ENCODE results near the gene IL1RAPL2.
"Not testable (repeated sequence)": the region's sequence is repeated elsewhere in the genome, so short reads cannot be mapped to it uniquely, and the experiment has no call there.

The IL1RAPL2 gene

GRCh38 chrX:105115596-105116320, 549.8 kb downstream of the IL1RAPL2 start:
- H3K4me3 ChIP-seq (ENCODE audit: low read length); H3K9ac ChIP-seq (ENCODE audit: low read depth, low read length); H3K36me3 ChIP-seq (ENCODE audit: insufficient read depth, low read length); H3K4me1 ChIP-seq (ENCODE audit: insufficient read depth, low read length); H3K27me3 ChIP-seq (ENCODE audit: insufficient read depth, low read length); H3K27ac ChIP-seq (ENCODE audit: low read depth, low read length); H3K9me3 ChIP-seq (ENCODE audit: insufficient read depth, low read depth, low read length): not testable (repeated sequence)
- 94% methylated on average over 35 of the region's 35 CpGs for WGBS

DNA sequence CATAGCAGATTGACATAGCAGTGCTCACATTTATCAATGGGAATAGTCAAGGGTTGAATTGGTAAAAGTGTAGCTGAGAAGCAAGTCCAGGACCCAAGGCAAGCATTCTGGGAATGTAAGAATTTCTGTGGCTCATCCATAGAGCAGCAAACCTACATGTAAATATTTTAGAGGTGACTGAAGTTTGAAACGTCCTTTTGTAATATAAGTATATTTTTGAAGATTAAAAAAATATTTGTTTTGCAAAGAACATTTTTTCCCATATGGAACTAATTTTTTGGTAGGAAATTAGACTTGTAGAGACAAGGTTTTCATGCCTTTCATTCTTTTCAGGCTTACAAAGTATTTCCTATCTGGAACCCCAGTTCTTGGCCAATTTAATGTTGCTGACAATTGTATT, 550.5 kb downstream of the IL1RAPL2 start:
- H3K4me1 ChIP-seq (ENCODE audit: insufficient read depth, low read length): no peaks in the 10 kb centered on the region
- no CpG with 5 or more reads among the region's 1 CpG for WGBS
- no peaks in the 10 kb centered on the region for H3K36me3 ChIP-seq (ENCODE audit: insufficient read depth, low read length)
- H3K27ac ChIP-seq (ENCODE audit: low read depth, low read length): no peak overlapping the region
- H3K4me3 ChIP-seq (ENCODE audit: low read length): no peak overlapping the region
- no peaks in the 10 kb centered on the region for H3K27me3 ChIP-seq (ENCODE audit: insufficient read depth, low read length)
- H3K9me3 ChIP-seq (ENCODE audit: insufficient read depth, low read depth, low read length): no peaks in the 10 kb centered on the region
- no peak overlapping the region for H3K9ac ChIP-seq (ENCODE audit: low read depth, low read length)

GRCh38 chrX:105117621-105118020, 551.6 kb downstream of the IL1RAPL2 start:
- Histone ChIP-seq H3K9ac (ENCODE audit: low read depth, low read length) (no peak overlapping the region), H3K9me3 (ENCODE audit: insufficient read depth, low read depth, low read length) (no peaks in the 10 kb centered on the region), H3K4me1 (ENCODE audit: insufficient read depth, low read length) (no peaks in the 10 kb centered on the region), H3K4me3 (ENCODE audit: low read length) (no peak overlapping the region), H3K27ac (ENCODE audit: low read depth, low read length) (no peak overlapping the region), H3K27me3 (ENCODE audit: insufficient read depth, low read length) (no peaks in the 10 kb centered on the region), H3K36me3 (ENCODE audit: insufficient read depth, low read length) (no peaks in the 10 kb centered on the region)
- 94% methylated on average over 1 of the region's 1 CpG for WGBS

DNA sequence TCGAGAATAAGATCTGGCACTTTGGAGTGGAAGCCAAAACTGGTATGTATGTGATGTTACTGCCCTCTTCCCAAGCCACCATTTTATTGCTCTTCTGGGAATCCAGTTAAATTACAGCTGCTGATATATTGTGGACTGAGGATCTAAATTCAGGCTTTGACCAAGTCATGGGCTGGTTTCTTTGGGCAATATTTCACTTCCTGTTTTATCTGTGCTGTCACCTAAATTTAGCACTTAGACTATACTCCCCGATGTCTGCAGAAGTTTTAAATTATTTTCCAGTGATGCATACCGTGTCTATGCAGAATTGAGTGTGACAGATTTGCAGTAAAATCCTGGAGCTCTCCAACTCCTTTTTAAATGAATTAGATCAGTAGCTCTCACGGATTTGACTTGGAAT, 554.5 kb downstream of the IL1RAPL2 start:
- 94% methylated on average over 3 of the region's 4 CpGs for WGBS
- H3K4me1 ChIP-seq (ENCODE audit: insufficient read depth, low read length): no peaks in the 10 kb centered on the region
- H3K9ac ChIP-seq (ENCODE audit: low read depth, low read length): no peak overlapping the region
- H3K4me3 ChIP-seq (ENCODE audit: low read length): no peak overlapping the region
- no peaks in the 10 kb centered on the region for H3K36me3 ChIP-seq (ENCODE audit: insufficient read depth, low read length)
- H3K9me3 ChIP-seq (ENCODE audit: insufficient read depth, low read depth, low read length): no peaks in the 10 kb centered on the region
- no peaks in the 10 kb centered on the region for H3K27me3 ChIP-seq (ENCODE audit: insufficient read depth, low read length)
- H3K27ac ChIP-seq (ENCODE audit: low read depth, low read length): no peak overlapping the region

DNA sequence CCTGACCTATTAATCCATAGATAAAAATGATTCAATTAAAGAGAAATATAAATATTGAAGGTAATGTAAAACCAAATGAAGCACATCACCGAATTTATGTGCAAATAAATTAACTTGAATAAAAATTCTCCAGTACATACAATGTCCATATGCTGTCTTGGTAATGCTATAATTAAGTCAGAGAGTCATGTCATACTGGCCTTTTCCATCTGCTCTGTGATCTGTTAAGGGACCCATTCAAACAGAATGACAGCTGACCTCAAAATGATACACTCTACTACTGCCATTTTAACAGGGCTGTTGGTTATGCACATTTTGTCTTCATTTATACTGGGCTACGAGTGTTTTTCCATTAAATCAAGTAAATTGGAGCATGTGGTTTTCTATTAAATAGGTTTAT, 555.2 kb downstream of the IL1RAPL2 start:
- Histone ChIP-seq H3K27me3 (ENCODE audit: insufficient read depth, low read length) (no peaks in the 10 kb centered on the region), H3K4me1 (ENCODE audit: insufficient read depth, low read length) (no peaks in the 10 kb centered on the region), H3K27ac (ENCODE audit: low read depth, low read length) (no peak overlapping the region), H3K36me3 (ENCODE audit: insufficient read depth, low read length) (no peaks in the 10 kb centered on the region), H3K4me3 (ENCODE audit: low read length) (no peak overlapping the region), H3K9me3 (ENCODE audit: insufficient read depth, low read depth, low read length) (no peaks in the 10 kb centered on the region), H3K9ac (ENCODE audit: low read depth, low read length) (no peak overlapping the region)
- whole genome bisulfite sequencing: no CpG with 5 or more reads among the region's 2 CpGs

- no peaks in the 10 kb centered on the region for H3K9me3 ChIP-seq (ENCODE audit: insufficient read depth, low read depth, low read length)
- no peaks in the 10 kb centered on the region for H3K4me1 ChIP-seq (ENCODE audit: insufficient read depth, low read length)
- H3K27ac ChIP-seq (ENCODE audit: low read depth, low read length): no peak overlapping the region
- H3K9ac ChIP-seq (ENCODE audit: low read depth, low read length): no peak overlapping the region
- no peak overlapping the region for H3K4me3 ChIP-seq (ENCODE audit: low read length)
- no peaks in the 10 kb centered on the region for H3K36me3 ChIP-seq (ENCODE audit: insufficient read depth, low read length)
- no peaks in the 10 kb centered on the region for H3K27me3 ChIP-seq (ENCODE audit: insufficient read depth, low read length)
Observed at GRCh38 chrX:105126201-105126600, 560.2 kb downstream of the IL1RAPL2 start.

DNA sequence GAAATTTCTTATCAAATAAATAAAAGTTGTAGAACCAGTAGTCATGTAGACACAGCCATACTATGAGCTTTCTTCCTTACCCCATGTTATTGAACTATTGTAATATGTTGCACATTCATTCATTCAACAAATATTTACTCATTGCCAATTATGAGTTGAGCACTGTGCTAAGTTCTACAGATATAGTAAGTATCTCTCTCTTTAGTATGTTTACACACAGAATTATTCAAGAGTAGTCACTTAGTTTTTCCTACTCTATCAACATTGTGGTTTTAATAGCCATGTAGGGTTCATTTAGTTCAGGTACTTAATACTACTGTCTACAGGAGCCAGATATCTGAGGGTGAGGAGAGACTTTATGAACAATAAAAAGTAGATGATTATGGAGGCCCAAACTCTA, 568.3 kb downstream of the IL1RAPL2 start:
- no peaks in the 10 kb centered on the region for H3K9me3 ChIP-seq (ENCODE audit: insufficient read depth, low read depth, low read length)
- no peaks in the 10 kb centered on the region for H3K4me1 ChIP-seq (ENCODE audit: insufficient read depth, low read length)
- H3K27ac ChIP-seq (ENCODE audit: low read depth, low read length): no peak overlapping the region
- H3K9ac ChIP-seq (ENCODE audit: low read depth, low read length): no peak overlapping the region
- no peaks in the 10 kb centered on the region for H3K27me3 ChIP-seq (ENCODE audit: insufficient read depth, low read length)
- H3K4me3 ChIP-seq (ENCODE audit: low read length): no peak overlapping the region
- no peaks in the 10 kb centered on the region for H3K36me3 ChIP-seq (ENCODE audit: insufficient read depth, low read length)

GRCh38 chrX:105136786-105137185, 570.8 kb downstream of the IL1RAPL2 start:
- H3K4me1 ChIP-seq (ENCODE audit: insufficient read depth, low read length): no peaks in the 10 kb centered on the region
- H3K27ac ChIP-seq (ENCODE audit: low read depth, low read length): no peak overlapping the region
- no peak overlapping the region for H3K4me3 ChIP-seq (ENCODE audit: low read length)

GRCh38 chrX:105150036-105150435, 584.0 kb downstream of the IL1RAPL2 start:
- H3K4me3 ChIP-seq (ENCODE audit: low read length): no peak overlapping the region
- H3K9ac ChIP-seq (ENCODE audit: low read depth, low read length): no peak overlapping the region
- no peak overlapping the region for H3K27ac ChIP-seq (ENCODE audit: low read depth, low read length)
- no peaks in the 10 kb centered on the region for H3K9me3 ChIP-seq (ENCODE audit: insufficient read depth, low read depth, low read length)
- no peaks in the 10 kb centered on the region for H3K27me3 ChIP-seq (ENCODE audit: insufficient read depth, low read length)
- 86% methylated on average over 1 of the region's 1 CpG for WGBS
- no peaks in the 10 kb centered on the region; the same call in 1 of the 2 replicates for H3K4me1 ChIP-seq (ENCODE audit: insufficient read depth, low read length)
- H3K36me3 ChIP-seq (ENCODE audit: insufficient read depth, low read length): no peaks in the 10 kb centered on the region

More at GRCh38 chrX:105136786-105137185, 570.8 kb downstream of the IL1RAPL2 start:
- H3K36me3 ChIP-seq (ENCODE audit: insufficient read depth, low read length): no peaks in the 10 kb centered on the region
- no peaks in the 10 kb centered on the region for H3K9me3 ChIP-seq (ENCODE audit: insufficient read depth, low read depth, low read length)
- no peaks in the 10 kb centered on the region for H3K27me3 ChIP-seq (ENCODE audit: insufficient read depth, low read length)
- no peak overlapping the region for H3K9ac ChIP-seq (ENCODE audit: low read depth, low read length)

GRCh38 chrX:105150557-105150956, 584.6 kb downstream of the IL1RAPL2 start:
- H3K27me3 ChIP-seq (ENCODE audit: insufficient read depth, low read length): no peaks in the 10 kb centered on the region
- H3K4me1 ChIP-seq (ENCODE audit: insufficient read depth, low read length): no peaks in the 10 kb centered on the region; the same call in 1 of the 2 replicates
- WGBS: 100% methylated on average over 1 of the region's 4 CpGs
- no peaks in the 10 kb centered on the region for H3K36me3 ChIP-seq (ENCODE audit: insufficient read depth, low read length)
- no peak overlapping the region for H3K9ac ChIP-seq (ENCODE audit: low read depth, low read length)
- no peak overlapping the region for H3K4me3 ChIP-seq (ENCODE audit: low read length)
- H3K9me3 ChIP-seq (ENCODE audit: insufficient read depth, low read depth, low read length): no peaks in the 10 kb centered on the region
- no peak overlapping the region for H3K27ac ChIP-seq (ENCODE audit: low read depth, low read length)

DNA sequence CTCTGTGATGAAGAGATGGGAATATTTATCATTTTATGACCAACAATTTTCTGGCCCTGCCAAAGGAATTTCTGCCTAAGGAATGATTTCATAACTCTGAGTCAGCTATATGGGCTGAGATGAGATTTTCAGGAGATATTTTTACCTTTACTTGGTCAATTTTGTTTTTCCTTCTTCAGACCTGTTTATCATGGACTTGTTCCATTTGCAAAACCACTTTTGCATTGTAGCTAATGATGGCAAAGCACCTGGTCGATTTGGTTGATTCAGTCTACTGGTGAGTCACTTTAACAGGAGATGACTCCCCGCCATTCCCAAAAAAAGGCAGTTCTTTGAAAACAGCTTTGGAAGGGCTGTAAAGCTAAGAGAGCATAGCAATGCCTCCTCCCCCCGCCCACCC, 601.2 kb downstream of the IL1RAPL2 start:
- H3K27me3 ChIP-seq (ENCODE audit: insufficient read depth, low read length): no peaks in the 10 kb centered on the region
- no peaks in the 10 kb centered on the region for H3K4me1 ChIP-seq (ENCODE audit: insufficient read depth, low read length)
- H3K36me3 ChIP-seq (ENCODE audit: insufficient read depth, low read length): no peaks in the 10 kb centered on the region
- H3K4me3 ChIP-seq (ENCODE audit: low read length): no peak overlapping the region
- 85% methylated on average over 2 of the region's 3 CpGs for WGBS
- no peak overlapping the region for H3K9ac ChIP-seq (ENCODE audit: low read depth, low read length)
- no peak overlapping the region for H3K27ac ChIP-seq (ENCODE audit: low read depth, low read length)
- H3K9me3 ChIP-seq (ENCODE audit: insufficient read depth, low read depth, low read length): no peaks in the 10 kb centered on the region

- 69% methylated on average over 2 of the region's 2 CpGs for WGBS
- Histone ChIP-seq H3K9me3 (ENCODE audit: insufficient read depth, low read depth, low read length) (no peaks in the 10 kb centered on the region), H3K27me3 (ENCODE audit: insufficient read depth, low read length) (no peaks in the 10 kb centered on the region), H3K27ac (ENCODE audit: low read depth, low read length) (no peak overlapping the region), H3K4me1 (ENCODE audit: insufficient read depth, low read length) (no peaks in the 10 kb centered on the region), H3K9ac (ENCODE audit: low read depth, low read length) (no peak overlapping the region), H3K36me3 (ENCODE audit: insufficient read depth, low read length) (no peaks in the 10 kb centered on the region), H3K4me3 (ENCODE audit: low read length) (no peak overlapping the region)
Observed at GRCh38 chrX:105168577-105168976, 602.6 kb downstream of the IL1RAPL2 start.

All from HUES64 (cell line).